ENCODE data around the gene SPPL2A.

DNA sequence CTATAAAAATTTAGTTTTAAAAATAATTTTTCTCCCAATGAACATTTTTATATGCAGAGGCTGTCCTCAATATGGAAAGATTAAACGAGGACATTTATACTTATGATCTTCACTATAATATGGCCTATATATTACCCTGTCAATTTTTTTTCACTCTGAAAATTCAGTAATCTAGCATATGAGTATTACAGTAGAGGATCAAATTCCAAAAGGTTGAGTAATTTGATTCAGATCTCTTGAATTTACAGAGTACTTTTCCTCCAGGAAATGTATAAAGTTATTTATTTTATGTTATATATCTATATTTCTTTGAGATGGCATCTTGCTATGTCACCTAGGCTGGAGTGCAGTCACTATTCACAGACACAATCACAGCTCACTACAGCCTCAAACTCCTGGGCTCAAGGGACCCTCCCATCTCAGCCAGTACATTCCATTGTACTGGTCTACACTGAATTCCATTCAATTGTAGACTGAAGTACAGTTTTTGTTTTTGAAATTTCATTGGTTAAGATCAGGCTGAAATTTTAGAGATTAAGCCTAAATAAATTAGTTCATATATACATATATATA is 62.7 kb downstream of the SPPL2A start:
- TF ChIP-seq REST (IDR thresholded peaks at IDR 0.05; ENCODE audit: low read depth): no peak
- no peak for TF ChIP-seq SP1 (IDR thresholded peaks at IDR 0.05; ENCODE audit: low read depth)
- no peak for TF ChIP-seq SIN3A (IDR thresholded peaks at IDR 0.05; ENCODE audit: low read depth)
- TF ChIP-seq CEBPB (IDR thresholded peaks at IDR 0.05; ENCODE audit: low read depth): no peak
- TF ChIP-seq ATF3 (IDR thresholded peaks at IDR 0.05): no peak
- TF ChIP-seq, protein P1, sequence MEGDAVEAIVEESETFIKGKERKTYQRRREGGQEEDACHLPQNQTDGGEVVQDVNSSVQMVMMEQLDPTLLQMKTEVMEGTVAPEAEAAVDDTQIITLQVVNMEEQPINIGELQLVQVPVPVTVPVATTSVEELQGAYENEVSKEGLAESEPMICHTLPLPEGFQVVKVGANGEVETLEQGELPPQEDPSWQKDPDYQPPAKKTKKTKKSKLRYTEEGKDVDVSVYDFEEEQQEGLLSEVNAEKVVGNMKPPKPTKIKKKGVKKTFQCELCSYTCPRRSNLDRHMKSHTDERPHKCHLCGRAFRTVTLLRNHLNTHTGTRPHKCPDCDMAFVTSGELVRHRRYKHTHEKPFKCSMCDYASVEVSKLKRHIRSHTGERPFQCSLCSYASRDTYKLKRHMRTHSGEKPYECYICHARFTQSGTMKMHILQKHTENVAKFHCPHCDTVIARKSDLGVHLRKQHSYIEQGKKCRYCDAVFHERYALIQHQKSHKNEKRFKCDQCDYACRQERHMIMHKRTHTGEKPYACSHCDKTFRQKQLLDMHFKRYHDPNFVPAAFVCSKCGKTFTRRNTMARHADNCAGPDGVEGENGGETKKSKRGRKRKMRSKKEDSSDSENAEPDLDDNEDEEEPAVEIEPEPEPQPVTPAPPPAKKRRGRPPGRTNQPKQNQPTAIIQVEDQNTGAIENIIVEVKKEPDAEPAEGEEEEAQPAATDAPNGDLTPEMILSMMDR (IDR thresholded peaks at IDR 0.05 in 2 of 3, conservative IDR thresholded peaks at IDR 0.05 in 1 of 3; ENCODE audit: borderline replicate concordance in 1 of 3, insufficient read depth in 1 of 3, low read depth in 2 of 3, low read length in 2 of 3): no peak
- TF ChIP-seq, protein P2, sequence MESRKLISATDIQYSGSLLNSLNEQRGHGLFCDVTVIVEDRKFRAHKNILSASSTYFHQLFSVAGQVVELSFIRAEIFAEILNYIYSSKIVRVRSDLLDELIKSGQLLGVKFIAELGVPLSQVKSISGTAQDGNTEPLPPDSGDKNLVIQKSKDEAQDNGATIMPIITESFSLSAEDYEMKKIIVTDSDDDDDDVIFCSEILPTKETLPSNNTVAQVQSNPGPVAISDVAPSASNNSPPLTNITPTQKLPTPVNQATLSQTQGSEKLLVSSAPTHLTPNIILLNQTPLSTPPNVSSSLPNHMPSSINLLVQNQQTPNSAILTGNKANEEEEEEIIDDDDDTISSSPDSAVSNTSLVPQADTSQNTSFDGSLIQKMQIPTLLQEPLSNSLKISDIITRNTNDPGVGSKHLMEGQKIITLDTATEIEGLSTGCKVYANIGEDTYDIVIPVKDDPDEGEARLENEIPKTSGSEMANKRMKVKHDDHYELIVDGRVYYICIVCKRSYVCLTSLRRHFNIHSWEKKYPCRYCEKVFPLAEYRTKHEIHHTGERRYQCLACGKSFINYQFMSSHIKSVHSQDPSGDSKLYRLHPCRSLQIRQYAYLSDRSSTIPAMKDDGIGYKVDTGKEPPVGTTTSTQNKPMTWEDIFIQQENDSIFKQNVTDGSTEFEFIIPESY (IDR thresholded peaks at IDR 0.05; ENCODE audit: extremely low read depth, insufficient replicate concordance, low read length): no peak
- TF ChIP-seq POLR2A (IDR thresholded peaks at IDR 0.05; ENCODE audit: borderline replicate concordance, extremely low read depth, insufficient read depth, insufficient read length): no peak
- TF ChIP-seq ZFX (IDR thresholded peaks at IDR 0.05): no peak
- TF ChIP-seq EGR1 (IDR thresholded peaks at IDR 0.05; ENCODE audit: low read depth): no peak
- no peak for TF ChIP-seq EZH2phosphoT487 (IDR thresholded peaks at IDR 0.05; ENCODE audit: borderline replicate concordance)

Measured in HCT116 (cell line).